ENCODE results near the gene UFSP2. TPM values are rescaled to one million over a fixed set of nuclear protein-coding genes. Genes with fewer than 3 reads are reported as not detected.

UFSP2 gene
- total RNA-seq, 4 donors from 2014 or later = 36.7 to 49.0 (median 40.6) TPM

DNA sequence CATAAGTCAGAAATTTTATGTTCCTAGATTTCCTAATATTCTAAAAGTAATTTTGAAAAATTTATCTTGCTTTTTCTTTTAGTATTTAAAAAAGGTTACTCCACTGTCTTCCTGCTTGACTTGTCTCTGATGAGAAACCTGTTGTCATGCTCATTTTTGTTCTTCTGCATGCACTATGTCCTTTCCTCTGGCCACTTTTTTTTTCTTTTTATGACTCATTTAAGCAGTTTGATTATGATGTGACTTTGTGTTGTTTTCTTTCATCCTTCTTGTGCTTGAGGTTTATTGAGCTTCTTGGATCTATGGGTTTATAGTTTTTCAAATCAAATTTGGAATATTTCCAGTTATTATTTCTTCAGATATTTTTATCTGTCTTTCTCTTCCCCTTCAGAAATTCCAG is 12.0 kb upstream of the UFSP2 start:
- no peak overlapping the region for H3K4me3 ChIP-seq
- no peaks in the 10 kb centered on the region for H3K4me1 ChIP-seq
- no peaks in the 10 kb centered on the region for H3K36me3 ChIP-seq
- no peaks in the 10 kb centered on the region for H3K27me3 ChIP-seq
- intact Hi-C loops (cut with DNase I) = no loop called here
- H3K27ac ChIP-seq (replicated peaks in 1 of 4) = no peak overlapping the region
- no peak for TF ChIP-seq POLR2AphosphoS5 (IDR thresholded peaks at IDR 0.05)
- TF ChIP-seq EP300 (IDR thresholded peaks at IDR 0.05) = no peak
- TF ChIP-seq, protein P1, sequence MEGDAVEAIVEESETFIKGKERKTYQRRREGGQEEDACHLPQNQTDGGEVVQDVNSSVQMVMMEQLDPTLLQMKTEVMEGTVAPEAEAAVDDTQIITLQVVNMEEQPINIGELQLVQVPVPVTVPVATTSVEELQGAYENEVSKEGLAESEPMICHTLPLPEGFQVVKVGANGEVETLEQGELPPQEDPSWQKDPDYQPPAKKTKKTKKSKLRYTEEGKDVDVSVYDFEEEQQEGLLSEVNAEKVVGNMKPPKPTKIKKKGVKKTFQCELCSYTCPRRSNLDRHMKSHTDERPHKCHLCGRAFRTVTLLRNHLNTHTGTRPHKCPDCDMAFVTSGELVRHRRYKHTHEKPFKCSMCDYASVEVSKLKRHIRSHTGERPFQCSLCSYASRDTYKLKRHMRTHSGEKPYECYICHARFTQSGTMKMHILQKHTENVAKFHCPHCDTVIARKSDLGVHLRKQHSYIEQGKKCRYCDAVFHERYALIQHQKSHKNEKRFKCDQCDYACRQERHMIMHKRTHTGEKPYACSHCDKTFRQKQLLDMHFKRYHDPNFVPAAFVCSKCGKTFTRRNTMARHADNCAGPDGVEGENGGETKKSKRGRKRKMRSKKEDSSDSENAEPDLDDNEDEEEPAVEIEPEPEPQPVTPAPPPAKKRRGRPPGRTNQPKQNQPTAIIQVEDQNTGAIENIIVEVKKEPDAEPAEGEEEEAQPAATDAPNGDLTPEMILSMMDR (IDR thresholded peaks at IDR 0.05) = no peak
- TF ChIP-seq POLR2A (IDR thresholded peaks at IDR 0.05; ENCODE audit: low read depth) = no peak
- DNase-seq (ENCODE audit: extremely low spot score) = no peak
- no peaks in the 10 kb centered on the region for H3K9me3 ChIP-seq

DNA sequence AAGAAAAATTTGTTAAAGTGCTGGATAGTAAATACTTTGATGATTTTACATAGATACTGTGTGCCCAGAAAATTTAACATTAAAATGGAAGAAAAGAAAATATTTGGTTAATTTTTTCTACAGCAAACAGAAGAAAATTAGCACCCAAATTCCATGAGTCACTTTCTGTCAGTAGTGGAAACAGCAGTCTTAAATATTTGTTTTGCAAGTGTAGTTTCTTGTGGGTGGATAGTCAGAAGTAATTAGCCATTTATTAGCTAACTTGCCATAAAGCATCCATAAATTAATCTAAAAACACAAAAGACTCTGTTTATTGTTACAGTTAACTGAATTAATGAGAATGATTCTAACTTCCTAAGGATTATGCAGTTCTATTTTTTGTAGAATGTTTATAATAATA is 9.7 kb upstream of the UFSP2 start:
- Histone ChIP-seq H3K27ac (replicated peaks in 1 of 4) (no peak overlapping the region), H3K4me1 (no peaks in the 10 kb centered on the region), H3K36me3 (no peaks in the 10 kb centered on the region), H3K9me3 (no peaks in the 10 kb centered on the region), H3K4me3 (no peak overlapping the region), H3K27me3 (no peaks in the 10 kb centered on the region)
- DNase-seq (ENCODE audit: extremely low spot score) = no peak
- intact Hi-C loops (cut with DNase I) = no loop called here
- TF ChIP-seq EP300 (IDR thresholded peaks at IDR 0.05) = no peak
- TF ChIP-seq, protein P1 (IDR thresholded peaks at IDR 0.05) = no peak

DNA sequence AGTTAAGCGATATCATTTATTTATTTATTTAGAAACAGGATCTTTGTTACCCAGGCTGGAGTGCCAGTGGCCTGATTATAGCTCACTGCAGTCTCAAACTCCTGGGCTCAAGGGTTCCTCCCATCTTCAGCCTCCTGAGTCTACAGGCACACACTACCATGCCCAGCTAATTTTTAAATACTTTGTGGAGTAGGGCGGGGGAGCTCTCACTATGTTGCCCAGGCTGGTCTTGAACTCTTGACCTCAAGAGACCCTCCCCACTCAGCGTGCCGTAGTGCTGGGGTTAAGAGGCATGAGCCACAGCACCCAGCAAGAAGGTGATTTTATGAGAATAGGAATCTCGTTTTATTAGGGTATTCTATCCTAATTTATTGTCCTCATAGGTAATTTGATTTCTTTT is 3.9 kb upstream of the UFSP2 start:
- Histone ChIP-seq H3K27ac (replicated peaks in 1 of 4) (no peak overlapping the region), H3K4me1 (peaks cover 8 to 10% (median 9%) of the 10 kb centered on the region in 4 donors), H3K36me3 (no peaks in the 10 kb centered on the region), H3K9me3 (no peaks in the 10 kb centered on the region), H3K4me3 (no peak overlapping the region), H3K27me3 (no peaks in the 10 kb centered on the region)
- TF ChIP-seq POLR2A (IDR thresholded peaks at IDR 0.05; ENCODE audit: low read depth) (no peak), EP300 (IDR thresholded peaks at IDR 0.05) (no peak)
- no peak for DNase-seq (ENCODE audit: extremely low spot score)
- WGBS = 63% methylated on average over 5 of the region's 5 CpGs
- intact Hi-C loops (cut with DNase I) = loop anchor here (5.0 kb wide), 1 partner anchor 38 kb away; no protein-coding TSS in a partner anchor

DNA sequence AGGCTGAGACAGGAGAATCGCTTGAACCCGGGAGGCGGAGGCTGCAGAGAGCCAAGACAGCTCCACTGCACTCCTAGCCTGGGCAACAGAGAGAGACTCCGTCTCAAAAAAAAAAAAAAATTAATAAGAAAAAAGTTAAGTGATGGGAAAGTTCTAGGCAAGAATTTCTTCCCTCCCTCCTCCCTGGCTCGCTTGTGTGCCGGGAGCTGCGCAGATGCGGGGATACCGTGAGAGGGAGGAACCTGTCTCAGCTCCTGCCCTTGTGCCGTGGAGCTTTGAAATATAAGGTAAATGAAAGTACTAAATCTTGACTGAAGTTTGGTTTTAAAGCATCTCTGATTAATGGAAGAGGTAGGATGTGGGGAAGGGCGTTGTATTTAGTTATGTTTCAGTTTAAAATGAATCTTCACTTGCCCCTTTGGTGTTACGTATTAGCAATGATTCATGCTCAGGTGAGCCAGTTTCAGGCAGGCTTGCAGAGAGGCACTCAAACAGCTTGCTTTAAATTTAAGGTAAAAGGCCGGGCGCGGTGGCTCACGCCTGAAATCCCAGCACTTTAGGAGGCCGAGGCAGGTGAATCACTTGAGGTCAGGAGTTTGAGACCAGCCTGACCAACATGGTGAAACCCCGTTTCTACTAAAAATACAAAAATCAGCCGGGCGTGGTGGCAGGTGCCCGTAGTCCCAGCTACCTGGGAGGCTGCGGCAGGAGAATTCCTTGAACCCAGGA is 1.4 kb upstream of the UFSP2 start:
- DNase-seq (ENCODE audit: extremely low spot score) = no peak
- Histone ChIP-seq H3K4me1 (peaks cover 27 to 35% (median 33%) of the 10 kb centered on the region in 4 donors), H3K9me3 (no peaks in the 10 kb centered on the region), H3K4me3 (no peak overlapping the region), H3K36me3 (peaks cover 0 to 2% (median under 1%) of the 10 kb centered on the region in 4 donors), H3K27me3 (no peaks in the 10 kb centered on the region), H3K27ac (replicated peaks in 1 of 4) (no peak overlapping the region)
- WGBS = 89% methylated on average over 22 of the region's 22 CpGs
- intact Hi-C loops (cut with DNase I) = loop anchor here (5.0 kb wide), 1 partner anchor 40 kb away; no protein-coding TSS in a partner anchor
- no peak for TF ChIP-seq POLR2AphosphoS5 (IDR thresholded peaks at IDR 0.05)
- no peak for TF ChIP-seq EP300 (IDR thresholded peaks at IDR 0.05)
- no peak for TF ChIP-seq POLR2A (IDR thresholded peaks at IDR 0.05; ENCODE audit: low read depth)
- TF ChIP-seq, protein P1 (IDR thresholded peaks at IDR 0.05) = no peak

DNA sequence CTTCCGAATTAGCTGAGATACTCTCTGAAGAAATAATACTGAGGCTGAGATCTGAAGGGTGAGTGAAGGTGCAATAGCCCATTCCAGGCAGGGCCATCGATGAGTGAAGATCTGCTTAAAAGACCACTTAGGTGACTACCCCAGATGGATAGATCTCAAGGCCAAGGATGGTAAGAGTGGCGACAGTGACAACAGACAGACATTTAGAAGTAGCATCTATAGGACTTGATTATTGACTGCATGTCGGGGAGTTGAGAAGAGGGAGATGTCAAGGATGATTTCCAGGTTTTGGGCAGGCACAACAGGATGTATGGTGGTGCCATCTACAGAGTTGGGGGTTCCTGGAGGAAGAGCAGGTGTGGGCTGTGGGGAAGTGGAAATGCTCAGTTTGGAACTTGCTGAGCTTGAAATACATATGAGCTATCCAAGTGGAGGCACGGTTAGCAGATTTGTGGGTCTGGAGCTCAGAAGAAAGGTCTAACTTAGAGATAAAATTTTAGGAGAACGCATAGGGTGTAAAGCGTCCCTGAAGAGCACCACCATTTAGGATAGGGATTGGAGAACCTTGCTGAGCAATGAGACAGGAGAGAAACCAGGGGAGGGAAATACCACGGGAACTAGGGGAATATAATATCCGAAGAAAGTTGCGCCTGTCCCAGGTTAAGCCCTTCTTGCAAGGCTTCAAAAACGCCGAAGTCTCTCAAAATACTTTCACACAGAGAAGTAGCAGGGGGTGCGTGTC is 688 bp downstream of the UFSP2 start:
- DNase-seq (ENCODE audit: extremely low spot score) = no peak
- peaks cover 0 to 12% (median 7%) of the 10 kb centered on the region in 4 donors for H3K36me3 ChIP-seq
- H3K27me3 ChIP-seq = no peaks in the 10 kb centered on the region
- H3K9me3 ChIP-seq = no peaks in the 10 kb centered on the region
- intact Hi-C loops (cut with DNase I) = loop anchor here (5.0 kb wide), 1 partner anchor 42 kb away; no protein-coding TSS in a partner anchor
- peak overlapping the region; percentile 96 to 97 (median 96) for H3K27ac ChIP-seq (replicated peaks in 1 of 4)
- H3K4me3 ChIP-seq = peak overlapping the region; percentile 83 to 89 (median 86)
- H3K4me1 ChIP-seq = peaks cover 34 to 52% (median 48%) of the 10 kb centered on the region in 4 donors
- 21% methylated on average over 12 of the region's 13 CpGs for WGBS
- TF ChIP-seq POLR2AphosphoS5 (IDR thresholded peaks at IDR 0.05) (no peak), POLR2A (IDR thresholded peaks at IDR 0.05; ENCODE audit: low read depth) (no peak), EP300 (IDR thresholded peaks at IDR 0.05) (no peak)
- TF ChIP-seq, protein P1 (IDR thresholded peaks at IDR 0.05) = no peak
